NCI-H2029 (cell line): ENCODE data around the gene ARHGAP9.
A peak's percentile ranks its signal among the peaks of the same experiment; 100 is the strongest.

ENCODE experiments used
- DNase-seq: peaks from one replicate; lab custom pipeline; 2025; lab: John Stamatoyannopoulos, UW

The ARHGAP9 gene

GRCh38 chr12:57491393-57492280, 12.0 kb upstream of the ARHGAP9 start:
- DNase-seq, result no peak

- no peak for DNase-seq
Observed at GRCh38 chr12:57490126-57490525, 10.5 kb upstream of the ARHGAP9 start.

GRCh38 chr12:57489157-57489641, 9.5 kb upstream of the ARHGAP9 start:
- no peak for DNase-seq

- no peak for DNase-seq
Observed at GRCh38 chr12:57488402-57489156, 8.9 kb upstream of the ARHGAP9 start.

GRCh38 chr12:57487597-57488401, 8.1 kb upstream of the ARHGAP9 start, which contains the start of gene MARS1:
Gene MARS1, plus strand, starts transcription at chr12:57488068. Its CDS starts 23 bp downstream, at chr12:57488091.
- peak; percentile 99 for DNase-seq

GRCh38 chr12:57487055-57487596, 7.5 kb upstream of the ARHGAP9 start:
- no peak for DNase-seq

GRCh38 chr12:57485695-57486094, 6.0 kb upstream of the ARHGAP9 start:
- DNase-seq, result no peak

GRCh38 chr12:57483466-57483865, 3.8 kb upstream of the ARHGAP9 start:
- no peak for DNase-seq

- DNase-seq, result no peak
Observed at GRCh38 chr12:57481671-57482070, 2.0 kb upstream of the ARHGAP9 start.

GRCh38 chr12:57479043-57479375, 657 bp downstream of the ARHGAP9 start:
- DNase-seq, result no peak

- no peak for DNase-seq
Observed at GRCh38 chr12:57477710-57478681, 1.7 kb downstream of the ARHGAP9 start.

- no peak for DNase-seq
Observed at GRCh38 chr12:57476993-57477709, 2.5 kb downstream of the ARHGAP9 start.

- DNase-seq, result no peak
Observed at GRCh38 chr12:57476162-57476992, 3.3 kb downstream of the ARHGAP9 start.

GRCh38 chr12:57475271-57476161, 4.2 kb downstream of the ARHGAP9 start:
- no peak for DNase-seq

GRCh38 chr12:57474862-57475261, 4.8 kb downstream of the ARHGAP9 start:
- peak; percentile 21 for DNase-seq

GRCh38 chr12:57474430-57474829, 5.2 kb downstream of the ARHGAP9 start:
- DNase-seq, result no peak

GRCh38 chr12:57473886-57474285, 5.8 kb downstream of the ARHGAP9 start:
- no peak for DNase-seq

- DNase-seq, result peak; percentile 18
Observed at GRCh38 chr12:57473392-57473791, 6.3 kb downstream of the ARHGAP9 start.
